H1 (cell line): ENCODE measurements around the gene NMT1.

Experiments
- E2F6 ChIP-seq: IDR thresholded peaks from 2 replicates; pipeline ENCODE4 v1.6.1; 2012; ENCODE audit warnings: inconsistent platforms
- EP300 ChIP-seq, 2 experiments: IDR thresholded peaks; 1 replicate in 1 of 2; 2 replicates in 1 of 2; pipeline ENCODE4 v1.6.1; 2011 to 2012; ENCODE audit warnings: low read depth in 2 of 2, low read length in 2 of 2, mild to moderate bottlenecking in 2 of 2, borderline replicate concordance in 1 of 2, inconsistent platforms in 1 of 2, moderate library complexity in 1 of 2
- EZH2 ChIP-seq: fragments of 200-600 bp; sonication (generic); IDR thresholded peaks from 2 replicates; pipeline ENCODE4 v1.7.1; 2012; ENCODE audit warnings: low read depth, mild to moderate bottlenecking, moderate library complexity, low read length, inconsistent platforms; ENCODE audit not compliant: severe bottlenecking
- MAFK ChIP-seq: IDR thresholded peaks from 2 replicates; pipeline ENCODE4 v1.6.1; 2012; ENCODE audit warnings: low read depth, mild to moderate bottlenecking, improper control_type of control experiment, low read length
- POLR2A ChIP-seq, 2 experiments: IDR thresholded peaks; 1 replicate in 1 of 2; 2 replicates in 1 of 2; pipeline ENCODE4 v1.6.1; 2011; ENCODE audit warnings: low read depth in 2 of 2, low read length in 2 of 2, mild to moderate bottlenecking in 2 of 2; ENCODE audit errors: control extremely low read depth in 1 of 2
- RFX5 ChIP-seq: IDR thresholded peaks from 2 replicates; pipeline ENCODE4 v1.6.1; 2011; ENCODE audit warnings: low read depth, low read length, improper control_type of control experiment, borderline replicate concordance
- TAF1 ChIP-seq: IDR thresholded peaks from 2 replicates; pipeline ENCODE4 v1.6.1; 2011; ENCODE audit warnings: mild to moderate bottlenecking, low read depth, low read length
- TCF12 ChIP-seq: IDR thresholded peaks from 2 replicates; pipeline ENCODE4 v1.6.1; 2011; ENCODE audit warnings: low read depth, mild to moderate bottlenecking, low read length
- TF ChIP-seq, protein P1 (sequence below), 3 experiments: IDR thresholded peaks; 1 replicate in 2 of 3; 2 replicates in 1 of 3; pipeline versions ENCODE4 v1.5.1 to v1.6.1; 2011; ENCODE audit warnings: low read length in 3 of 3, mild to moderate bottlenecking in 3 of 3, inconsistent platforms in 2 of 3, low read depth in 1 of 3, moderate library complexity in 1 of 3; ENCODE audit not compliant: insufficient read depth in 1 of 3; ENCODE audit errors: control extremely low read depth in 1 of 3

DNA sequence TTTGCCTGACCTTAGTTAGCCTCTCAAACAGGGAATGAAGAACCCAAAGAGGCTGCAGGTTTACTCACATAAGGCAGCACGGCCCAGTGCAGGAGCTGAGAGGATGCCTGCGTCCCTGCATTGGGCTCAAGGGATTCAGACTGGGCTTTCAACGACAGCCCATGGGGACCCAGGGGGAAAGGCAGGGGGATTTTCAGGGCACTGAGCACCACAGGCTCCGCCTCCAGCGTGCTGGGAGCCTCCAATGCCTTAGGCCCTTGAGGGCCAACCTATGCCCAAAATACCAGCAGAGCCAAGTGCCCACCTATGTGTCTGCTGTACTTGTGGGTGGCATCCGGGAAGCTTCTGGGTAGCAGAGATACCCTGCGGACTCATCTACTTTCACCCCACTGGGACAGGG is 32.0 kb upstream of the NMT1 start:
- TF ChIP-seq, protein P1, sequence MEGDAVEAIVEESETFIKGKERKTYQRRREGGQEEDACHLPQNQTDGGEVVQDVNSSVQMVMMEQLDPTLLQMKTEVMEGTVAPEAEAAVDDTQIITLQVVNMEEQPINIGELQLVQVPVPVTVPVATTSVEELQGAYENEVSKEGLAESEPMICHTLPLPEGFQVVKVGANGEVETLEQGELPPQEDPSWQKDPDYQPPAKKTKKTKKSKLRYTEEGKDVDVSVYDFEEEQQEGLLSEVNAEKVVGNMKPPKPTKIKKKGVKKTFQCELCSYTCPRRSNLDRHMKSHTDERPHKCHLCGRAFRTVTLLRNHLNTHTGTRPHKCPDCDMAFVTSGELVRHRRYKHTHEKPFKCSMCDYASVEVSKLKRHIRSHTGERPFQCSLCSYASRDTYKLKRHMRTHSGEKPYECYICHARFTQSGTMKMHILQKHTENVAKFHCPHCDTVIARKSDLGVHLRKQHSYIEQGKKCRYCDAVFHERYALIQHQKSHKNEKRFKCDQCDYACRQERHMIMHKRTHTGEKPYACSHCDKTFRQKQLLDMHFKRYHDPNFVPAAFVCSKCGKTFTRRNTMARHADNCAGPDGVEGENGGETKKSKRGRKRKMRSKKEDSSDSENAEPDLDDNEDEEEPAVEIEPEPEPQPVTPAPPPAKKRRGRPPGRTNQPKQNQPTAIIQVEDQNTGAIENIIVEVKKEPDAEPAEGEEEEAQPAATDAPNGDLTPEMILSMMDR (IDR thresholded peaks at IDR 0.05; ENCODE audit: control extremely low read depth in 1 of 3, insufficient read depth in 1 of 3, low read depth in 1 of 3, low read length in 3 of 3): no peak
- TF ChIP-seq EP300 (IDR thresholded peaks at IDR 0.05; ENCODE audit: borderline replicate concordance in 1 of 2, low read depth in 2 of 2, low read length in 2 of 2) (no peak), MAFK (no peak), TCF12 (no peak), TAF1 (no peak), E2F6 (no peak), POLR2A (IDR thresholded peaks at IDR 0.05; ENCODE audit: control extremely low read depth in 1 of 2, low read depth in 2 of 2, low read length in 2 of 2) (no peak), RFX5 (no peak), EZH2 (no peak)
